ENCODE results near the gene SYF2.

The SYF2 gene

GRCh38 chr1:25210728-25211127 is 21.6 kb downstream of the SYF2 start:
- intact Hi-C loops (cut with DNase I) = no loop called here
- peak in 1 of 10 donors; percentile 2 for DNase-seq

- intact Hi-C loops (cut with DNase I) = no loop called here
- no peak for DNase-seq
Measured at GRCh38 chr1:25209516-25209915, 22.8 kb downstream of the SYF2 start.

GRCh38 chr1:25208561-25209222 is 23.6 kb downstream of the SYF2 start:
- no peak for DNase-seq
- intact Hi-C loops (cut with DNase I) = no loop called here

- intact Hi-C loops (cut with DNase I) = no loop called here
- DNase-seq = no peak
Measured at GRCh38 chr1:25208092-25208491, 24.2 kb downstream of the SYF2 start.

- intact Hi-C loops (cut with DNase I) = no loop called here
- peak in 1 of 10 donors; percentile 17 for DNase-seq
Measured at GRCh38 chr1:25206201-25206600, 26.1 kb downstream of the SYF2 start.

GRCh38 chr1:25205786-25206185 is 26.5 kb downstream of the SYF2 start:
- DNase-seq = no peak
- intact Hi-C loops (cut with DNase I) = loop anchor here (1.0 to 2.0 kb wide), 3 partner anchors 169 to 357 kb away; no protein-coding TSS in a partner anchor

- DNase-seq = peak in 1 of 10 donors; percentile 15
- intact Hi-C loops (cut with DNase I) = loop anchor here (1.0 to 2.0 kb wide), 3 partner anchors 168 to 357 kb away; no protein-coding TSS in a partner anchor
Measured at GRCh38 chr1:25204797-25205480, 27.4 kb downstream of the SYF2 start.

GRCh38 chr1:25201006-25201405 is 31.3 kb downstream of the SYF2 start:
- DNase-seq = peak in 2 of 10 donors; percentile 12 to 32
- intact Hi-C loops (cut with DNase I) = no loop called here

GRCh38 chr1:25199819-25200620 is 32.3 kb downstream of the SYF2 start:
- peak in 2 of 10 donors; percentile 54 to 74 for DNase-seq
- intact Hi-C loops (cut with DNase I) = no loop called here

GRCh38 chr1:25198663-25199252 is 33.5 kb downstream of the SYF2 start:
- intact Hi-C loops (cut with DNase I) = no loop called here
- DNase-seq = peak; percentile 27 to 90 (median 52)

- intact Hi-C loops (cut with DNase I) = no loop called here
- DNase-seq = peak in 3 of 10 donors; percentile 33 to 62 (median 62)
Measured at GRCh38 chr1:25197982-25198662, 34.2 kb downstream of the SYF2 start.

- peak in 2 of 10 donors; percentile 53 to 71 for DNase-seq
- intact Hi-C loops (cut with DNase I) = no loop called here
Measured at GRCh38 chr1:25197235-25197975, 34.9 kb downstream of the SYF2 start.

GRCh38 chr1:25196830-25197229 is 35.5 kb downstream of the SYF2 start:
- DNase-seq = peak in 2 of 10 donors; percentile 35 to 79
- intact Hi-C loops (cut with DNase I) = no loop called here

GRCh38 chr1:25195835-25196234 is 36.5 kb downstream of the SYF2 start:
- peak in 2 of 10 donors; percentile 57 to 66 for DNase-seq
- intact Hi-C loops (cut with DNase I) = no loop called here

- peak in 2 of 10 donors; percentile 64 to 74 for DNase-seq
Measured at GRCh38 chr1:25194572-25195020, 37.7 kb downstream of the SYF2 start.

GRCh38 chr1:25194054-25194453 is 38.2 kb downstream of the SYF2 start:
- intact Hi-C loops (cut with DNase I) = no loop called here
- no peak for DNase-seq

More at GRCh38 chr1:25194572-25195020, 37.7 kb downstream of the SYF2 start:
- intact Hi-C loops (cut with DNase I) = no loop called here

GRCh38 chr1:25193229-25193628 is 39.1 kb downstream of the SYF2 start:
- intact Hi-C loops (cut with DNase I) = no loop called here
- DNase-seq = peak in 1 of 10 donors; percentile 64

- peak in 1 of 10 donors; percentile 19 for DNase-seq
Measured at GRCh38 chr1:25192154-25192553, 40.1 kb downstream of the SYF2 start.

GRCh38 chr1:25190260-25190659 is 42.0 kb downstream of the SYF2 start:
- DNase-seq = no peak
- intact Hi-C loops (cut with DNase I) = no loop called here

More at GRCh38 chr1:25192154-25192553, 40.1 kb downstream of the SYF2 start:
- intact Hi-C loops (cut with DNase I) = no loop called here
